ENCODE measurements around the gene TUBB1.
"Not testable (repeated sequence)": the region's sequence is repeated elsewhere in the genome, so short reads cannot be mapped to it uniquely, and the experiment has no call there.

The TUBB1 gene

GRCh38 chr20:59019217-59019616, at the start of gene TUBB1:
Gene TUBB1 (plus strand): TSS chr20:59019429. CDS start chr20:59019523, 94 bp downstream.
- no peak for DNase-seq (ENCODE audit: low spot score)

DNA sequence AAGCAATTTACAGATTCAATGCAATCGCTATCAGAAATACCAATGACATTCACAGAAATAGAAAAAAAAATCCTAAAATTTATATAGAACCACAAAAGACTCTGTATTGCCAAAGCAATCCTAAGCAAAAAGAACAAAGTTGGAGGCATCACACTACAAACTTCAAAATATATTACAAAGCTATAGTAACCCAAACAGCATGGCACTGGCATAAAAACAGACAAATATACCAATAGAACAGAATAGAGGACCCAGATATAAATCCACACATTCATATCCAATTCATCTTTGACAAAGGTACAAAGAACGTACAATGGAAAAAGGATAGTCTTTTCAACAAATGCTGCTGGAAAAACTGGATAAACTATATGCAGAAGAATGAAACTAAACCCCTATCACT, 49.8 kb upstream of the TUBB1 start:
- DNase-seq (ENCODE audit: low spot score), result no peak

DNA sequence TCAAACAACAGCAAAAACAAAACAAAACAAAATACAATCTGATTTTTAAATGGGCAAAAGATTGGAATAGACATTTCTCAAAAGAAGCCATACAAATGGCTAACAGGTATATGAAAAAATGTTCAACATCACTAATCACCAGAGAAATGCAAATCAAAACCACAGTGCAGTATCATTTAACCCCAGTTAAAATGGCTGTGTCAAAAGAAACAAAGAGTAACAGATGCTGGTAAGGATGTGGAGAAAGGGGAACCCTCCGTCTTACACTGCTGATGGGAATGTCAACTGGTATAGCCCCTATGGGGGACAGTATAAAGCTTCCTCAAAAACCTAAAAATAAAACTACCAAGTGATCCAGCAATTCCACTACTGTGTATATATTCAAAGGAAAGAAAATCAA, 49.1 kb upstream of the TUBB1 start:
- no peak for DNase-seq (ENCODE audit: low spot score)

- DNase-seq (ENCODE audit: low spot score), result no peak
Measured at GRCh38 chr20:58971429-58971828, 47.8 kb upstream of the TUBB1 start.

GRCh38 chr20:58973179-58973578, 46.0 kb upstream of the TUBB1 start:
- no peak for DNase-seq (ENCODE audit: low spot score)

- no peak for DNase-seq (ENCODE audit: low spot score)
Measured at GRCh38 chr20:58973866-58974265, 45.4 kb upstream of the TUBB1 start.

- DNase-seq (ENCODE audit: low spot score), result no peak
Measured at GRCh38 chr20:58975353-58975752, 43.9 kb upstream of the TUBB1 start.

- DNase-seq (ENCODE audit: low spot score), result no peak
Measured at GRCh38 chr20:58976061-58976730, 43.0 kb upstream of the TUBB1 start.

DNA sequence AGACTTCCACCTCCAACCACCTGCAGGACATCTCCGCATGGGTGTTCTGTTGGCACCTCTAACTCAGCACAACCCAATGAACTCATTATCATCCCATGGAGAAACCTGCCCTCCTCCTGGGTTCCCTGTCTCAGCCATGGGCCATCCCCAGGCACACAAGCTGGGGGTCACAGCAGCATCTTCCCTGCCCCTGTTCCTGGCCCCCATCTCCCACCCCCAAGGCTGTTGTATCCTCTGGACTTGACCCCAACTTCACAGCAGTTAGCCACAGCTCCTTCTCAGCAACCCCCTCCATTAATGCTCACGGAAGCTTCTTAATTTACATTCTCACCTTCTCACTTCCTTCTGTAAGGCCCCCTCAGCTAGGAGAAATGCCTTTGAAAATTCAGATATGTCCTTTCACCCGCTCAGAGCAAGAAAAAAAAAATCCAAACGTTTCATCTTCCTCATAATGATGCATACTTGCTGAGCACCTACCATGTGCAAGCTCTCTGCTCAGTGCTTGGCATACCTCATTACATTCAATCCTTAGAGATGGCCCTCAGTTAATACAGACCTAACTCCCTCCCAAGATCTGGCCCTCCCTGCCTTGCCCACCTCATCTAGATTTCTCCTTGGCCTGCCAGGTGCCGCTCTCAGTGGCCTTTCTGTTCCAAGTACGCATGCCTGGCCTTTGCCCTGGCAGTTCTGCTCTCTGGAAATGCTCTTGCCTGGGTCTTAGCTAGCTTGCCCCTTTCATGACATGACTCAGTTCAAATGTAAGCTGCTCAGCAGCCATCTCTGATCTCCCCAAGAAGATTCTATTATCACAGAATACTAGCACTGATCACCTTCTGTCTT, 40.7 kb upstream of the TUBB1 start:
- DNase-seq (ENCODE audit: low spot score), result no peak

- peak; percentile 100 for DNase-seq (ENCODE audit: low spot score)
Measured at GRCh38 chr20:58980711-58981627, 38.3 kb upstream of the TUBB1 start, which contains the start of gene NELFCD. Gene NELFCD (plus strand): TSS chr20:58981256. CDS start chr20:58981310, 54 bp downstream.

- DNase-seq (ENCODE audit: low spot score), result no peak
Measured at GRCh38 chr20:58981628-58982364, 37.4 kb upstream of the TUBB1 start.

- DNase-seq (ENCODE audit: low spot score), result no peak
Measured at GRCh38 chr20:58982406-58983114, 36.7 kb upstream of the TUBB1 start.

DNA sequence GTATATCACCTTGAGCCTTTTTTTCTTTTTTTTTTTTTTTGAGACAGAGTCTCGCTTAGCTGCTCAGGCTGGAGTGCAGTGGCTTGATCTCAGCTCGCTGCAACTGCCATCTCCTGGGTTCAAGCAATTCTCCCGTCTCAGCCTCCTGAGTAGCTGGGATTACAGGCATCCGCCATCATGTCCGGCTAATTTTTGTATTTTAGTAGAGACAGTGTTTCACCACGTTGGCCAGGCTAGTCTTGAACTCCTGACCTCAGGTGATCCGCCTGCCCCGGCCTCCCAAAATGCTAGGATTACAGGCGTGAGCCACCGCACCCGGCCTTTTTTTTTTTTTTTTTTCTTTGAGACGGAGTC, 36.1 kb upstream of the TUBB1 start:
- not testable (repeated sequence) for DNase-seq (ENCODE audit: low spot score)

- no peak for DNase-seq (ENCODE audit: low spot score)
Measured at GRCh38 chr20:58984691-58985090, 34.5 kb upstream of the TUBB1 start.

- no peak for DNase-seq (ENCODE audit: low spot score)
Measured at GRCh38 chr20:58985656-58986055, 33.6 kb upstream of the TUBB1 start.

GRCh38 chr20:58986286-58986967, 32.8 kb upstream of the TUBB1 start:
- no peak for DNase-seq (ENCODE audit: low spot score)

DNA sequence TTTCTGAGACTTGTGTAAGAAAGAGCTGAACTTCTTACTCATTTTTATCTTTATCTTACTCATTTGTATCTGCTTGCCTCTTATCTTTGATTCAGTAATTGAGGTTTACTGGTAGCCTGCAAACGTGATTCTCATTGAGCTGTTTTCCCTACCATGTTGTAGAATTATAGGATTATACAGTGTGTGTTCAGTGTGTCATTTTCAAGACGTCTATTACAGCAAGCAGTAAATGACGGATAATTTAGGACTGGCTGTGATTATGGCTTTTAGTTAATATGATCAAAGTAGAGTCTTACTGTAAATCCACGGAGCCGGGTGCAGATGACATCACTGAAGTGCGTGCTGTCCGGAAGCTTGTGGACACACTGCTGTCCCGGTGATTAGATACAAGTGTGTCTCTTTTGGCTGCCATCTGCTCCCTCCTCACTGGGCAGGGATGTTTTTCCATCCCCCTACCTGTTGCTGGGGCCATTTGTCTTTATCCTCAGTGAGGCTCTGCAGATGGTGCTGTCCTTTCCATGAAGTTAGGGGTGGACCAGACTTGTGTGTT, 32.2 kb upstream of the TUBB1 start:
- no peak for DNase-seq (ENCODE audit: low spot score)

GRCh38 chr20:58987790-58988564, 31.3 kb upstream of the TUBB1 start:
- DNase-seq (ENCODE audit: low spot score), result no peak

DNA sequence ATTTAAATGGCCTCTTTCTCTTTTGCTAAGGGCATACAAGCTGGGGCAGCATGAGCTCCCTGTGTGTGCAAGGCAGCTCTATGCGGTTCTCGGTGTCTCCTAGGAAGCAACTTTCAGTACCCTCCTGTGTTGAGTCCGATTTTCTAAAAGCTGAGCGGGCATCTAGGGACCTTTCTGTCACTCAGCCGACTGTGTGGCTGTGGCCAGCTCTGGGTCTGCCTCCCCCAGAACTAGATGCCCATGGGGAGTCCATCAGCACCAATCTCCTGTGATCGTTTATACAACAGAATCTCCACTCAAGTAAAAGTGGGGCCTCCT, 30.7 kb upstream of the TUBB1 start:
- no peak for DNase-seq (ENCODE audit: low spot score)

DNA sequence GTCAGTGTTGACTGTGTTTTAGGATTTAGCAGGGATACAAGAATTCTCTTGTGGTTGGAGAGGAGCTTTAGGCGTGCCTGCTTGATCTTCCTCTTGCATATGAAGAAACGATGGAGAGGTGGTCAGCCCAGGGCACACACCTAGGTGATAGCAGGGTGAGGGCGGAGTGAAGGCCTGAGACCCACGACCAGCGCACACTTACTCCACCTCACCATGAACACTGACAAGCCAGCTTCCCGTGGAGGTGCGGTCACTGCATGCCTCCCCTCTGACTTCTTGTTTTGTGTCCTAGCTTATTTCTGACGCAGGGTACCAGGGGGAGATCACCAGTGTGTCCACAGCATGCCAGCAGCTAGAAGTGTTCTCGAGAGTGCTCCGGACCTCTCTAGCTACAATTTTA, 30.0 kb upstream of the TUBB1 start:
- DNase-seq (ENCODE audit: low spot score), result no peak

Measured in AG08396 (cell line).